ENCODE measurements around the gene CCR4.
"Not testable (repeated sequence)": the region's sequence is repeated elsewhere in the genome, so short reads cannot be mapped to it uniquely, and the experiment has no call there.

Gene CCR4

DNA sequence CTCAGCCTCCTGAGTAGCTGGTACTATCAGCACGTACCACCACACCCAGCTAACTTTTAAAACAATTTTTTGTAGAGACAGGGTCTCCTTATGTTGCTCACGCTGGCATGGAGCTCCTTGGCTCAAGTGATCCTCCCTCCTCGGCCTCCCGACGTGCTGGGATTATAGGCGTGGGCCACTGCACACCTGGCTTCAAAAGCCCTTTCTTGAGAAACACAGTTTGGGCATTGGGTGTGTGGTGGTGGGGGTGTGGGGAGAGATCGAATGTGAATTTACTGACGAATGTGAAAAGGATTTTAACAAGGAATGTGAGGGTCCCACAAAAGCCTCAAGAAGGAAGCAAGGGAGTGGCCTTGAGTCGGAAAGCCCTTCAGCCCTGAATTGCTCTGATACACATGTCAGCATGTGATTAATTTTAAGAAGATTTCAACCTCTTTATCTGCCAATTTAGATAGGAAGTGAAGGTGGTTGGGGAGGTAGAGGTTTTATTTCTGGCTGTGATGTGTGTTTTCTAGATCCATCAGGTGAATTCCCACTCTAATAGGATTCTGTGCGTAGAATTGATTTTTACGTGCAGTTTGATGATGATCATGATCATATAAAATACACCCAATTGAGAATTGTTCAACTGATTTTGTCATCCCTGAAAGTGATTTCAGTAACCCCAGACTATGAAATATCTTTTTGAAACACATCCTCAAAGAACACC, 1.1 kb downstream of the CCR4 start:
- no peak for FAIRE-seq

DNA sequence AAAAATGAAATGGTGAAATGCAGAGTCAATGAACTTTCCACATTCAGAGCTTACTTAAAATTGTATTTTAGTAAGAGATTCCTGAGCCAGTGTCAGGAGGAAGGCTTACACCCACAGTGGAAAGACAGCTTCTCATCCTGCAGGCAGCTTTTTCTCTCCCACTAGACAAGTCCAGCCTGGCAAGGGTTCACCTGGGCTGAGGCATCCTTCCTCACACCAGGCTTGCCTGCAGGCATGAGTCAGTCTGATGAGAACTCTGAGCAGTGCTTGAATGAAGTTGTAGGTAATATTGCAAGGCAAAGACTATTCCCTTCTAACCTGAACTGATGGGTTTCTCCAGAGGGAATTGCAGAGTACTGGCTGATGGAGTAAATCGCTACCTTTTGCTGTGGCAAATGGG, 3.1 kb downstream of the CCR4 start:
- no peak for FAIRE-seq

DNA sequence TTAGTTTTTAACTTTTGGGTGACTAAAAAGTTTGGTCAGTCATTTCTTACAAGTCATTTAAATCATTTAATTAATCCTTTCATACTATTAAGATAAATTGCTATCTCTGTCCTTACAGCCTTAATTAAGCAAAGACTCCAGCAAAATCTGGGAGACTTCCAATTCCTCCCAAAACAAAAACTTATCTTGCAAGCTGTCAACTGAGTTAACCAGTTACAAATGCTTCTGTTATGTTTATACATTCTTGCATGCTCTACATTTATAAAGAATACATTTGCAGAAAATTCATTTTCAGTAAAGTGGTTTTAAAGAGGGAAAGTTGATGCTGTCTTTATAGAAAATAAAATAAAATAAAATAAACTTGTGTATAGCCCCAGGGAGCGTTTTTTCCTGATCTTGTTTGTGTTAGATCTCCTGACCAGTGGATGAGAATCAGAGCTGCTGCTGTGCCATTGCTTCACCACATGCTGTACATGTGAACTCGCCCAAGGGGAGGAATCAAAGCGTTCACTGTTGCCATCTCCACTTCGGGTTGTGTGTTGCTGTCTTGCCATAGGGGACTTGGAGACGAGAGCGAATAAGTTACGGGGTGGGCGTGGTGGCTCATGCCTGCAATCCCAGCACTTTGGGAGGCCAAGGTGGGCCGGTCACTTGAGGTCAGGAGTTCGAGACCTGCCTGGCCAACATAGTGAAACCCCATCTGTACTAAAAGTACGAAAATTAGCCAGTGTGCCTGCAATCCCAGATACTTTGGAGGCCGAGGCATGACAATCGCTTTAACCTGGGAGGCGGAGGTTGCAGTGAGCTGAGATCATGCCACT, 5.5 kb downstream of the CCR4 start:
- no peak for FAIRE-seq

GRCh38 chr3:32958509-32958908, 7.1 kb downstream of the CCR4 start:
- FAIRE-seq: no peak

GRCh38 chr3:32959371-32959770, 7.9 kb downstream of the CCR4 start:
- FAIRE-seq: no peak

- no peak for FAIRE-seq
These were observed 9.1 kb downstream of the CCR4 start for GRCh38 chr3:32960404-32961170.

DNA sequence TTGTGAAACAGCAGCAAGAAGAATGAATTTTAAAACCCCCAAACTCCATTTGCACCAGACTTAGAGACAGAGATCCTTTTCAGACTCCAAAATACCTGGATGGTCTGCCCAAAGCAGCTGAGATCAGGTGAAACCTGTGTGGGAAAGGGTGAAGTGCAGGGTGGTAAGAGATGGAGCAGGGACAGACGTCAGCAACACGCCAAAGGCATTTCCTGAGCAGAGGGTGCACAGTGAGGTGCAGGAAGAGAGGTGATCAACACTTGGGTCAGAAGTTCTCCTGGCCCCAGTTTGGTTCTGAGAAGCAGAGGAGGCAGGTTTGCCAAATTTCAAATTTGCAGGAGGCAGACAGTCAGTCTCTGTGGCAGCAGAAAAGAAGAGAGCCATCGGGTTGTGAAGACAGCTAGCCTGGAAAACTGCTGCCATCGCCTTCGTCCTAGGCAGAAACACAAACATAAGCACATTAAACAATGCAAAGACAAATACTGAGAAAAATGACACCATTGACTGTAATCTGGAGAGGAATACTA, 9.8 kb downstream of the CCR4 start:
- no peak for FAIRE-seq

GRCh38 chr3:32963871-32964270, 12.4 kb downstream of the CCR4 start:
- FAIRE-seq: no peak

DNA sequence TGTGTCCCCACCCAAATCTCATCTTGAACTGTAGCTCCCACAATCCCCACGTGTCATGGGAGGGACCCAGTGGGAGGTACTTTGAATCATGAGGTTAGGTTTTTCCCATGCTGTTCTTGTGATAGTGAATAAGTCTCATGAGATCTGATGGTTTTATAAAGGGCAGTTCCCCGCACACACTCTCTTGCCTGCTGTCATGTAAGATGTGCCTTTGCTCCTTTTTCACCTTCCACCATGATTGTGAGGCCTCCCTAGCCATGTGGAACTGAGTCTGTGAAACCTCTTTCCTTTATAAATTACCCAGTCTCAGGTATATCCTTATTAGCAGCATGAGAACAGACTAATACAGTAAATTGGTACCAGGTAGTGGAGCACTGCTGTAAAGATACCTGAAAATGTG, 13.3 kb downstream of the CCR4 start:
- not testable (repeated sequence) for FAIRE-seq

GRCh38 chr3:32965617-32966213, 14.3 kb downstream of the CCR4 start:
- FAIRE-seq: not testable (repeated sequence)

GRCh38 chr3:32966627-32967026, 15.2 kb downstream of the CCR4 start:
- FAIRE-seq: not testable (repeated sequence)

DNA sequence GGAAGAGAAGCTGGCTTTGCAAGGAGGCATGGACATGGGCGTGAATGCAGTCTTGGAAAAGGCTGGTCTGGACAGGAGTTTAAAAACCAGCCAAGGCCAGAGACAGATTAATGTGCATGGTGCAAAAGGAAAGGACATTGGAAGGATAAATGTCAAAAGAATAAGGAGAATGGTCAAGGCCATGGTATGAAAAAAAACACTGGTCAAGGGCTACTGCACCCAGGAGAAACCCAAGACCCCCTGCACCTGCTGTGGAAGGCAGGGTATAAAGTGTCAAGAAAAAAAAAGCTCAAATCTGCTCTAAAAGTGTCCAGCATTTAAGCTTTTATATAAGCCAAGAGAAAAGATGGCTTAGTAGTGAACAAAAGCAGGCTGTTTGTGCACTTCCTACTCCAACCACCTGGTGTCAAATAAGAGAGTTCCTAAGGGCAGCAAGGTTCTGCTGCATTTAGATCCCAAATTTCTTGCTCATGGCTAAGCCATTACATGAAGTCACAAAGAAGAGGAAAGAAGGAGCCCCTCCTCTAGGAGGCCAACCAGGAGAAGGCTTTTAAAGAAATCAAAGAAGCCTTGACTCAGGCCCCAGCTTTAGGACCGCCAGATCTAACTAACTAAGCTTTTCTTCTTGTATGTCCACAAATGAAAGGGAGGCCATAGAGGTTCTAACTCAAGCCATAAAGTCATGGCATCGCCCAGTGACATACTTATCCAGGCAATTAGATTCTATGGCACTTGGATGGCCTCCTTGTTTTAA, 16.9 kb downstream of the CCR4 start:
- no peak for FAIRE-seq

DNA sequence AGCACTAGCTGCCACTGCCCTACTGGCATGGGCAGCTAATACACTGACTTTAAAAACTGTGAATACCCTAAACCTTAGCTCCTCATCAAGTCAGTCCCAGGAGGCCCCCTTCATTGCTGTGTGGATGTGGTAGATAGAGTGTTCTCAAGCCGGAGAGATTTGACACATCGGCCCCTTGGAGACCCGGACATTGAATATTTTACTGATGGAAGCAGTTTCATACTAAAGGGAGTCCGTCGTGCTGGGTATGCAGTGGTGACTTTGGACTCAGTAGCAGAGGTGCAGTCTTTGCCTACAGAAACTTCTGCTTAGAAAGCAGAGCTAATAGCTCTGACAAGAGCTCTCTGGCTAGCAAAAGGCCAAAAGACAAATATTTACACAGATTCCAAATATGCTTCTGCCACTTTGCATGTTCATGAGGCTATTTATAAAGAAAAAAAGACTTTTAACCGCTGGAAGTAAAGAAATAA, 17.5 kb downstream of the CCR4 start:
- FAIRE-seq: no peak

DNA sequence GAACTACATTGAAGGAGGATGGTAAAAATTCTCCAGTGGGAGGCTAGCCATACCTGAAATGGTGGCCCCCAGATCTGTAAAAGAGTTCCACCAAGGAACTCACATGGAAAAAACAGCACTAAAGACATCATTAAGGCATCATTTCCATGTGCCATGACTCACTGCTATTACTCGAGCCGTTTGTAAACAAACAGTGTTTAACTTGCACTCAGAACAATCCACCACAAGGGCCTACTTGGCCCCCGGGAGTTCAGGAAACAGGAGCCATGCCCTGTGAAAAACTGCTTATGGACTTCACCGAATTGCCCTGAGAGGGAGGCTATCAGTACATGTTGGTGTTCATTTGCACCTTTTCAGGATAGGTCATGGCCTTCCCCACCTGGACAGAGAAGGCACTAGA, 18.2 kb downstream of the CCR4 start:
- FAIRE-seq: no peak

GRCh38 chr3:32971291-32971690, 19.8 kb downstream of the CCR4 start:
- FAIRE-seq: not testable (repeated sequence)

GRCh38 chr3:32972482-32973146, 21.2 kb downstream of the CCR4 start:
- no peak for FAIRE-seq

DNA sequence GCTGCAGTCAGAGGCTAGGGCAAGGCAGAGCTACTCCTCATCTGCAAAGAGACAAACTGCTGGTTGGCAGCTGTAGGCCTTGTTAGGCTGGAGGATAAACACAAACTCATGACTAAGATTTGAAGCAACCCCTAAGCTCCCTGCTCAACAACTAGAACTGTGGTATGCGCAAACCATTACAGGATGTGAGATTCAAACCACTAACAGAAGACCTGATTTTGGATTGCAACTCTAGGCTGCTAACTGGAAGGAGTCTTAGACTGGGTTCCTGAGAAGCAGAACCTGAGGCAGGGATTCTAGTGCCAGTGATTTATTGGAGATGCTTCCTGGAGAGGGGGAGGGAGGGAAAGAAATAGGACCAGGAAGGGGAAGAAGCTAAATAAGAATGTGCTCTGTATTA, 22.5 kb downstream of the CCR4 start:
- FAIRE-seq: no peak

GRCh38 chr3:32975891-32976595, 24.6 kb downstream of the CCR4 start:
- no peak for FAIRE-seq

- no peak for FAIRE-seq
These were observed 26.4 kb downstream of the CCR4 start for GRCh38 chr3:32977861-32978260.

DNA sequence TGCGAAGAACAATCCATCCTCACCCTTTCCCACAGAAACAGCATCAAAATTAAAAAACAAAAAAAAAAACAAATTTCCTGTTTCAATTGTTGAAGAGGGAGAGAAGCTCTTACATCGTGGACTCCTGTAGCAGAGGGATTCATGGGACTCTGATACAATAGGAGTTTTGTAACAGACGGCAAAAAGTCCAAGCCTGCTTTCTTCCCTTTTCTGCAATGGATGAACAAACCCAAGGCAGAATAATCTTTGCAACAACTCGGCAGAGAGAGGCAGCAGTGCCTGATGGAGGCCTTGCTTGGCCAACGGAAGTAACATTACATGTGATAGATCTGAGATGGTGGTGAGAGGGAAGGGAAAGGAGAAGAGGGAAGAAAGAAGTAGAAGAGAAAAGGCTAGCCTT, 26.9 kb downstream of the CCR4 start:
- FAIRE-seq: no peak

DNA sequence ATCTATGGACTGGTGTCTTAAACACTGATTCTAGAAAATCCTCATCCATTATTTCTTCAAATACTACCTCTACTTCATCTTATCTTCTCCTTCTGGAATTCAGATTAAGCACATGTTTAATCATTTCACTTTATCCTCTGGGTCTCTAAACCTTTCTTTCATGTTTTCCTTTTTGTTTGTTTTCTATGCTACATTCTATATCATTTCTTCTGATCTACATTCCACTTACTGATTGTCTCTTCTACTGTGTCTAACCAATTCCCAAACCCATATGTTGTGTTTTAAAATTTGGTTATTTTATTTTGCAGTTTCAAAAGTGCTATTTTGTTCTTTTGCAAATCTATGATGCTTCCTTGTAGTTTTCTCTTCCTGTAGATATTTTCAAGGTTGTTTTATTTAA, 31.7 kb downstream of the CCR4 start:
- FAIRE-seq: no peak

Measured in TTC549 (cell line).